WTC11 (cell line): ENCODE results near the gene ZBTB7C. TPM values are rescaled to one million over a fixed set of nuclear protein-coding genes. Genes with fewer than 3 reads are reported as not detected.

ENCODE experiments used
- ATAC-seq: fragments of 200-7000 bp; cut with Tn5 transposase; 2 replicates; pipeline ENCODE4 v1.10.0; 2021; ENCODE audit warnings: mild to moderate bottlenecking, moderate library complexity
- CTCF ChIA-PET: fragments of 300-600 bp; sonication (Branson Sonifier 250); formaldehyde crosslinking; loops from one replicate; lab custom pipeline; 2021; ENCODE audit warnings: antibody characterized with exemption; lab: Charles Lee
- POLR2A ChIA-PET: fragments of 350-600 bp; sonication (Branson Sonifier 250); formaldehyde crosslinking; loops from one replicate; lab custom pipeline; 2021; ENCODE audit warnings: antibody characterized with exemption; lab: Charles Lee
- DNase-seq: peaks from one replicate; pipeline ENCODE4 v3.0.0; 2021; ENCODE audit warnings: low spot score
- H3K27ac Mint-ChIP-seq: 2 replicates; pipeline ENCODE4 v1.8.0; 2021; ENCODE audit warnings: mixed read lengths
- H3K27me3 Mint-ChIP-seq: 2 replicates; pipeline ENCODE4 v1.8.0; 2021; ENCODE audit warnings: low read depth, mild to moderate bottlenecking, moderate library complexity, mixed read lengths
- H3K36me3 Mint-ChIP-seq: 2 replicates; pipeline ENCODE4 v1.8.0; 2021; ENCODE audit warnings: mixed read lengths
- H3K4me1 Mint-ChIP-seq: 2 replicates; pipeline ENCODE4 v1.8.0; 2022; ENCODE audit warnings: mixed read lengths
- H3K4me3 Mint-ChIP-seq: 2 replicates; pipeline ENCODE4 v1.8.0; 2021; ENCODE audit warnings: mild to moderate bottlenecking, moderate library complexity, mixed read lengths
- H3K9me3 Mint-ChIP-seq: 2 replicates; pipeline ENCODE4 v1.8.0; 2021; ENCODE audit warnings: mixed read lengths
- ATF1 ChIP-seq: sonication (generic); formaldehyde crosslinking; IDR thresholded peaks from 2 replicates; pipeline ENCODE4 v1.8.1; 2023; ENCODE audit warnings: mild to moderate bottlenecking, moderate library complexity, missing genetic modification reagents
- ESRRA ChIP-seq: sonication (generic); formaldehyde crosslinking; IDR thresholded peaks from 2 replicates; pipeline ENCODE4 v1.8.1; 2022; ENCODE audit warnings: mild to moderate bottlenecking, missing genetic modification reagents, borderline replicate concordance
- HMGA2 ChIP-seq: fragments of 250-450 bp; sonication (Bioruptor Pico); IDR thresholded peaks from 2 replicates; pipeline ENCODE4 v1.4.0; 2021; ENCODE audit warnings: mild to moderate bottlenecking, moderate library complexity
- IRF2 ChIP-seq: sonication (generic); formaldehyde crosslinking; IDR thresholded peaks from 2 replicates; pipeline ENCODE4 v1.8.0; 2022; ENCODE audit warnings: low read depth, missing genetic modification reagents, borderline replicate concordance
- JAZF1 ChIP-seq: fragments of 250-450 bp; sonication (Bioruptor Pico); IDR thresholded peaks from 2 replicates; pipeline ENCODE4 v1.9.0; 2021; ENCODE audit warnings: moderate library complexity, mild to moderate bottlenecking, inconsistent platforms
- MAX ChIP-seq: sonication (generic); formaldehyde crosslinking; IDR thresholded peaks from 2 replicates; pipeline ENCODE4 v1.8.0; 2022; ENCODE audit warnings: mild to moderate bottlenecking, missing genetic modification reagents
- MYBL2 ChIP-seq: sonication (generic); formaldehyde crosslinking; IDR thresholded peaks from 2 replicates; pipeline ENCODE4 v1.8.1; 2023; ENCODE audit warnings: mild to moderate bottlenecking, moderate library complexity, missing genetic modification reagents
- PRDM15 ChIP-seq: sonication (generic); formaldehyde crosslinking; IDR thresholded peaks from 2 replicates; pipeline ENCODE4 v1.8.0; 2022; ENCODE audit warnings: missing genetic modification reagents
- PREB ChIP-seq: sonication (generic); formaldehyde crosslinking; IDR thresholded peaks from 2 replicates; pipeline ENCODE4 v1.8.1; 2022; ENCODE audit warnings: mild to moderate bottlenecking, missing genetic modification reagents, moderate library complexity, borderline replicate concordance
- USF1 ChIP-seq: sonication (generic); formaldehyde crosslinking; IDR thresholded peaks from 2 replicates; pipeline ENCODE4 v1.8.0; 2022; ENCODE audit warnings: mild to moderate bottlenecking, missing genetic modification reagents
- ZBTB21 ChIP-seq: sonication (generic); formaldehyde crosslinking; IDR thresholded peaks from 2 replicates; pipeline ENCODE4 v1.8.1; 2023; ENCODE audit warnings: mild to moderate bottlenecking, missing genetic modification reagents, borderline replicate concordance
- ZBTB43 ChIP-seq: sonication (generic); formaldehyde crosslinking; IDR thresholded peaks from 2 replicates; pipeline ENCODE4 v1.8.1; 2023; ENCODE audit warnings: mild to moderate bottlenecking, missing genetic modification reagents
- ZMAT4 ChIP-seq: fragments of 250-450 bp; sonication (Bioruptor Pico); IDR thresholded peaks from 2 replicates; pipeline ENCODE4 v1.9.0; 2021; ENCODE audit warnings: mild to moderate bottlenecking
- ZNF396 ChIP-seq: fragments of 250-450 bp; sonication (Bioruptor Pico); IDR thresholded peaks from 2 replicates; pipeline ENCODE4 v1.8.0; 2021; ENCODE audit warnings: mild to moderate bottlenecking, moderate library complexity, borderline replicate concordance
- ZNF532 ChIP-seq: fragments of 250-450 bp; sonication (Bioruptor Pico); IDR thresholded peaks from 2 replicates; pipeline ENCODE4 v1.9.0; 2021; ENCODE audit warnings: mild to moderate bottlenecking, borderline replicate concordance
- ZSCAN18 ChIP-seq: fragments of 250-450 bp; sonication (Bioruptor Pico); IDR thresholded peaks from 2 replicates; pipeline ENCODE4 v2.1.2; 2022; ENCODE audit warnings: mild to moderate bottlenecking, moderate library complexity
- total RNA-seq: library from RNA; stranded (reverse); gene quantifications from 3 replicates; pipeline ENCODE4 v1.2.3, GENCODE V29; 2021

ZBTB7C gene
- total RNA-seq, 1 experiment from 2014 or later, result 0.48 TPM

GRCh38 chr18:48290162-48290926 is 118.8 kb downstream of the ZBTB7C start (continued):
- TF ChIP-seq PRDM15 (no peak), ESRRA (CRISPR knock-in tag) (no peak), PREB (CRISPR knock-in tag) (no peak), IRF2 (no peak), ZNF396 (CRISPR knock-in tag) (no peak), ZSCAN18 (no peak), USF1 (no peak), ZNF532 (CRISPR knock-in tag) (no peak), ATF1 (CRISPR knock-in tag) (no peak)

- POLR2A ChIA-PET, result no interaction called here
- ATAC-seq (no peak), DNase-seq (no peak)
- no peak overlapping the region for H3K27ac Mint-ChIP-seq
- H3K4me1 Mint-ChIP-seq, result no peaks in the 10 kb centered on the region
- peaks cover 3% of the 10 kb centered on the region; the same call in 1 of the 2 replicates for H3K9me3 Mint-ChIP-seq
- CTCF ChIA-PET, result no interaction called here
- H3K4me3 Mint-ChIP-seq, result no peak overlapping the region
- no peaks in the 10 kb centered on the region for H3K27me3 Mint-ChIP-seq
- no peaks in the 10 kb centered on the region for H3K36me3 Mint-ChIP-seq
- TF ChIP-seq ZNF396 (CRISPR knock-in tag), result no peak
- TF ChIP-seq ZMAT4, result no peak
- no peak for TF ChIP-seq ZNF532 (CRISPR knock-in tag)
- no peak for TF ChIP-seq JAZF1 (CRISPR knock-in tag)
- no peak for TF ChIP-seq MYBL2 (CRISPR knock-in tag)
- TF ChIP-seq HMGA2 (CRISPR knock-in tag), result no peak
- no peak for TF ChIP-seq ZBTB43
- no peak for TF ChIP-seq MAX (CRISPR knock-in tag)
- no peak for TF ChIP-seq ZBTB21 (CRISPR knock-in tag)
These were observed 124.4 kb downstream of the ZBTB7C start for GRCh38 chr18:48284743-48285142.
